WTC11 (cell line): ENCODE results near the gene CAV3.

Experiments
- ELF4 ChIP-seq: sonication (generic); formaldehyde crosslinking; IDR thresholded peaks from 2 replicates; pipeline ENCODE4 v1.8.1; 2022; ENCODE audit warnings: low read depth, mild to moderate bottlenecking, moderate library complexity, missing genetic modification reagents
- NFYB ChIP-seq: sonication (generic); formaldehyde crosslinking; conservative IDR thresholded peaks from 2 replicates; pipeline ENCODE4 v1.8.0; 2022; ENCODE audit warnings: low read depth, missing genetic modification reagents
- ZNF121 ChIP-seq: sonication (generic); formaldehyde crosslinking; IDR thresholded peaks from 2 replicates; pipeline ENCODE4 v1.8.0; 2023; ENCODE audit warnings: missing genetic modification reagents
- TF ChIP-seq, protein P1 (sequence below): fragments of 200-600 bp; IDR thresholded peaks from 2 replicates; pipeline ENCODE4 v1.8.0; 2022; ENCODE audit warnings: antibody characterized with exemption
- TF ChIP-seq, protein P2 (sequence below): sonication (generic); formaldehyde crosslinking; IDR thresholded peaks from 2 replicates; pipeline ENCODE4 v1.8.0; 2022; ENCODE audit warnings: mild to moderate bottlenecking, missing genetic modification reagents

DNA sequence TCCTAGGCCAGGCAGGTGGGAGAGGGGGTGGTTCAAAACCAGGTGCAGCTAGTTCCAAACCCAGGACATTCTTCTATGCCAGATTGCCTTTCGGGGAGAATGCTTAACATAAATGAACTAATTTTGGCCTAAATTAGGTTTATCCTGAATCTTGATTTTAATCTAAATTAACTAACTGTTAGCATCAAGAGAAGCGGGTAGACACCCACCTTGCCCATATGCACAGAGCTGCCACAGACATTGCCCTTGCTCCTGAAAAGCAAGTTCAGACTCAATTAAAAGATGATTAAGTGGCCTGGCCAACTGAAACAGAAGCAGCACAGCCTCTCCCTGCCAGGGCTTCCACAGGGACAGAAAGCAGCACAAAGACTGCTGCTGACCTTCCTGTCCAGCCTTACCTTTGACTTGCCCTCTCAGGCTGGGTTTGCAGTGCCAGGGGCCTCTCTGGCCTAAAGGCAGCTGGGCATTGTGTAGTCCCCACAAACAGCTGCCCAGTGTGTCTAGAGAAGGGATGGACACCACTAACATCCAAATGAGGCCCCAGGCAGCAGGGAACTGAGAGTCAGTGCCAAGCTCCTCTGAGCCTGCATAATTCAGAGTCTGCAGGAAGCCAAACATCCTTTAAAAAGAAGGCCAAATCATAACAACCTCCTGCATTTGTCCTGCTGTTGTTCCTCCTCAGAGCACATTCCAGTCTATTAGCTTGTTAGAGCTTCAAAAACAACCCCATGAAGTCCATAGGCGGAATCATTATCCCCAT lies 51.3 kb downstream of the CAV3 start:
- TF ChIP-seq, protein P1, sequence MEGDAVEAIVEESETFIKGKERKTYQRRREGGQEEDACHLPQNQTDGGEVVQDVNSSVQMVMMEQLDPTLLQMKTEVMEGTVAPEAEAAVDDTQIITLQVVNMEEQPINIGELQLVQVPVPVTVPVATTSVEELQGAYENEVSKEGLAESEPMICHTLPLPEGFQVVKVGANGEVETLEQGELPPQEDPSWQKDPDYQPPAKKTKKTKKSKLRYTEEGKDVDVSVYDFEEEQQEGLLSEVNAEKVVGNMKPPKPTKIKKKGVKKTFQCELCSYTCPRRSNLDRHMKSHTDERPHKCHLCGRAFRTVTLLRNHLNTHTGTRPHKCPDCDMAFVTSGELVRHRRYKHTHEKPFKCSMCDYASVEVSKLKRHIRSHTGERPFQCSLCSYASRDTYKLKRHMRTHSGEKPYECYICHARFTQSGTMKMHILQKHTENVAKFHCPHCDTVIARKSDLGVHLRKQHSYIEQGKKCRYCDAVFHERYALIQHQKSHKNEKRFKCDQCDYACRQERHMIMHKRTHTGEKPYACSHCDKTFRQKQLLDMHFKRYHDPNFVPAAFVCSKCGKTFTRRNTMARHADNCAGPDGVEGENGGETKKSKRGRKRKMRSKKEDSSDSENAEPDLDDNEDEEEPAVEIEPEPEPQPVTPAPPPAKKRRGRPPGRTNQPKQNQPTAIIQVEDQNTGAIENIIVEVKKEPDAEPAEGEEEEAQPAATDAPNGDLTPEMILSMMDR: no peak
- TF ChIP-seq ZNF121 (CRISPR knock-in tag) (no peak), NFYB (CRISPR knock-in tag) (no peak), ELF4 (CRISPR knock-in tag) (no peak)
- TF ChIP-seq, protein P2, sequence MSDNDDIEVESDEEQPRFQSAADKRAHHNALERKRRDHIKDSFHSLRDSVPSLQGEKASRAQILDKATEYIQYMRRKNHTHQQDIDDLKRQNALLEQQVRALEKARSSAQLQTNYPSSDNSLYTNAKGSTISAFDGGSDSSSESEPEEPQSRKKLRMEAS (CRISPR knock-in tag): no peak
